HepG2 (cell line): ENCODE data around the gene TMOD3. TPM values are rescaled to one million over a fixed set of nuclear protein-coding genes. Genes with fewer than 3 reads are reported as not detected.

Experiments used
- BATF2 ChIP-seq: sonication (generic); formaldehyde crosslinking; IDR thresholded peaks from 2 replicates; pipeline ENCODE4 v1.8.0; 2022; ENCODE audit warnings: mild to moderate bottlenecking, missing genetic modification reagents, moderate library complexity
- DPF2 ChIP-seq: sonication (generic); formaldehyde crosslinking; IDR thresholded peaks from 2 replicates; pipeline ENCODE4 v1.4.0; 2020; ENCODE audit warnings: mild to moderate bottlenecking, low read depth, missing genetic modification reagents, borderline replicate concordance
- HDAC1 ChIP-seq: sonication (generic); formaldehyde crosslinking; IDR thresholded peaks from 2 replicates; pipeline ENCODE4 v1.5.1; 2020; ENCODE audit warnings: mild to moderate bottlenecking, missing genetic modification reagents
- HOXA9 ChIP-seq: sonication (generic); formaldehyde crosslinking; IDR thresholded peaks from 2 replicates; pipeline ENCODE4 v1.8.1; 2022; ENCODE audit warnings: missing genetic modification reagents, mild to moderate bottlenecking, moderate library complexity, borderline replicate concordance
- KDM3A ChIP-seq: IDR thresholded peaks from 2 replicates; pipeline ENCODE4 v1.6.1; 2018; ENCODE audit warnings: low read depth, missing compliant biosample characterization
- NFAT5 ChIP-seq: sonication (generic); formaldehyde crosslinking; IDR thresholded peaks from 2 replicates; pipeline ENCODE4 v1.4.0; 2020; ENCODE audit warnings: missing genetic modification reagents
- NFRKB ChIP-seq: fragments of 450-650 bp; IDR thresholded peaks from 2 replicates; pipeline ENCODE4 v1.6.1; 2017
- PRMT3 ChIP-seq: sonication (generic); formaldehyde crosslinking; IDR thresholded peaks from 2 replicates; pipeline ENCODE4 v1.8.1; 2022; ENCODE audit warnings: low read depth, mild to moderate bottlenecking, moderate library complexity, missing genetic modification reagents, borderline replicate concordance
- RAD21 ChIP-seq: fragments of 450-650 bp; formaldehyde crosslinking; IDR thresholded peaks from 2 replicates; pipeline ENCODE4 v1.5.0; 2020; ENCODE audit warnings: mild to moderate bottlenecking
- REST ChIP-seq, 2 experiments: IDR thresholded peaks; 2 replicates each; pipeline ENCODE4 v1.6.1; 2011 to 2012; ENCODE audit warnings: low read length in 2 of 2, borderline replicate concordance in 1 of 2, low read depth in 1 of 2, mild to moderate bottlenecking in 1 of 2, moderate library complexity in 1 of 2
- ZBTB33 ChIP-seq: sonication (generic); formaldehyde crosslinking; IDR thresholded peaks from 2 replicates; pipeline ENCODE4 v1.4.0; 2020; ENCODE audit warnings: missing genetic modification reagents
- ZEB1 ChIP-seq: IDR thresholded peaks from 2 replicates; pipeline ENCODE4 v1.6.1; 2012; ENCODE audit warnings: mild to moderate bottlenecking, low read depth, inconsistent platforms; ENCODE audit not compliant: insufficient replicate concordance
- ZNF331 ChIP-seq: sonication (generic); formaldehyde crosslinking; IDR thresholded peaks from 2 replicates; pipeline ENCODE4 v1.4.0; 2020; ENCODE audit warnings: missing genetic modification reagents
- ZNF546 ChIP-seq: sonication (generic); formaldehyde crosslinking; conservative IDR thresholded peaks from 2 replicates; pipeline ENCODE4 v1.8.1; 2023; ENCODE audit warnings: mild to moderate bottlenecking, missing genetic modification reagents
- ZNF562 ChIP-seq: sonication (generic); formaldehyde crosslinking; IDR thresholded peaks from 2 replicates; pipeline ENCODE4 v1.8.0; 2022; ENCODE audit warnings: missing genetic modification reagents, borderline replicate concordance
- ZSCAN22 ChIP-seq: sonication (generic); formaldehyde crosslinking; IDR thresholded peaks from 2 replicates; pipeline ENCODE4 v1.4.0; 2020; ENCODE audit warnings: mild to moderate bottlenecking, missing genetic modification reagents
- ZSCAN9 ChIP-seq: IDR thresholded peaks from 2 replicates; pipeline ENCODE4 v1.6.1; 2016; ENCODE audit warnings: borderline replicate concordance
- polyA plus RNA-seq, 8 experiments: library from polyadenylated mRNA; depleted of rRNA in 3 of 8; stranded (reverse) in 7 of 8; unstranded in 1 of 8; fragments of >200 nt; fragmentation: Illumina TruSeq in 4 of 8; extraction: Trizol in 4 of 8; gene quantifications; 2 replicates each; pipeline versions ENCODE4 v1.2.1 to v1.2.3, GENCODE V29; 2011 to 2016; ENCODE audit warnings: low read depth in 4 of 8, missing spikeins in 1 of 8, mixed read lengths in 1 of 8; ENCODE audit not compliant: insufficient read depth in 1 of 8
- total RNA-seq, 5 experiments: library from RNA; depleted of rRNA; stranded (reverse); fragments of >200 nt; fragmentation: Illumina TruSeq; extraction: Trizol; gene quantifications; 2 replicates each; pipeline ENCODE4 v1.2.3, GENCODE V29; 2016; ENCODE audit warnings: low read depth in 1 of 5

Gene TMOD3
- total and polyA plus RNA-seq, 2 of the 13 experiments (the other 11 are each of a cell fraction or from before 2014, with no cell fraction given), result 5.1 to 23.2 TPM

GRCh38 chr15:51829376-51830275, at the start of gene TMOD3 (continued):
- TF ChIP-seq ZBTB33 (CRISPR knock-in tag), result no peak
- 0 out of 2 replicates have a peak, but pooled peaks have one; percentile 53 for TF ChIP-seq KDM3A (CRISPR knock-in tag)
- TF ChIP-seq ZSCAN9 (CRISPR knock-in tag), result peak; percentile 63; the same call in 1 of the 2 replicates
- TF ChIP-seq BATF2, result no peak
- no peak for TF ChIP-seq PRMT3 (CRISPR knock-in tag)
- no peak for TF ChIP-seq ZEB1
- TF ChIP-seq DPF2, result no peak
- no peak for TF ChIP-seq NFRKB
- no peak; the same call in 1 of the 2 replicates for TF ChIP-seq RAD21 (CRISPR knock-in tag)
- TF ChIP-seq HDAC1, result peak; percentile 79
- TF ChIP-seq NFAT5, result no peak
- TF ChIP-seq HOXA9 (CRISPR knock-in tag), result no peak
- no peak for TF ChIP-seq ZNF562
- TF ChIP-seq REST (IDR thresholded peaks at IDR 0.05; ENCODE audit: borderline replicate concordance in 1 of 2, low read depth in 1 of 2, low read length in 2 of 2), result no peak
- TF ChIP-seq ZSCAN22, result no peak
- TF ChIP-seq ZNF546, result peak; percentile 28; the same call in 1 of the 2 replicates
- TF ChIP-seq ZNF331 (CRISPR knock-in tag), result peak; percentile 44; the same call in 1 of the 2 replicates
